ENCODE data around the gene NELFCD. TPM values are rescaled to one million over a fixed set of nuclear protein-coding genes. Genes with fewer than 3 reads are reported as not detected.

The NELFCD gene
- total RNA-seq, 4 donors from 2014 or later: 15.9 to 66.6 (median 41.3) TPM

GRCh38 chr20:59014680-59015389, 33.8 kb downstream of the NELFCD start:
- no peak overlapping the region for H3K4me3 ChIP-seq
- no peak overlapping the region for H3K27ac ChIP-seq
- DNase-seq: no peak
- no peaks in the 10 kb centered on the region for H3K27me3 ChIP-seq
- no peaks in the 10 kb centered on the region for H3K9me3 ChIP-seq
- intact Hi-C loops (cut with DNase I; ENCODE audit: low total_unique reads): no loop called here
- no peaks in the 10 kb centered on the region for H3K4me1 ChIP-seq
- no peaks in the 10 kb centered on the region for H3K36me3 ChIP-seq
- TF ChIP-seq CTCF (IDR thresholded peaks at IDR 0.05) (no peak), POLR2A (IDR thresholded peaks at IDR 0.05) (no peak)

- Histone ChIP-seq H3K9me3 (no peaks in the 10 kb centered on the region), H3K4me3 (no peak overlapping the region), H3K27ac (no peak overlapping the region), H3K36me3 (no peaks in the 10 kb centered on the region), H3K4me1 (no peaks in the 10 kb centered on the region), H3K27me3 (no peaks in the 10 kb centered on the region)
- DNase-seq: no peak
- TF ChIP-seq CTCF (IDR thresholded peaks at IDR 0.05) (no peak), POLR2A (IDR thresholded peaks at IDR 0.05) (no peak)
- intact Hi-C loops (cut with DNase I; ENCODE audit: low total_unique reads): no loop called here
Observed at GRCh38 chr20:59015411-59015810, 34.4 kb downstream of the NELFCD start.

- Histone ChIP-seq H3K4me1 (no peaks in the 10 kb centered on the region), H3K36me3 (no peaks in the 10 kb centered on the region), H3K27ac (no peak overlapping the region), H3K9me3 (no peaks in the 10 kb centered on the region), H3K4me3 (no peak overlapping the region), H3K27me3 (no peaks in the 10 kb centered on the region)
- DNase-seq: no peak
- intact Hi-C loops (cut with DNase I; ENCODE audit: low total_unique reads): no loop called here
- TF ChIP-seq CTCF (IDR thresholded peaks at IDR 0.05): no peak
Observed at GRCh38 chr20:59015812-59016711, 35.0 kb downstream of the NELFCD start.

GRCh38 chr20:59016795-59017492, 35.9 kb downstream of the NELFCD start:
- Histone ChIP-seq H3K4me3 (no peak overlapping the region), H3K27ac (no peak overlapping the region), H3K9me3 (no peaks in the 10 kb centered on the region), H3K27me3 (no peaks in the 10 kb centered on the region), H3K4me1 (no peaks in the 10 kb centered on the region), H3K36me3 (no peaks in the 10 kb centered on the region)
- no peak for TF ChIP-seq POLR2A (IDR thresholded peaks at IDR 0.05)
- TF ChIP-seq CTCF (IDR thresholded peaks at IDR 0.05): no peak
- no peak for DNase-seq
- intact Hi-C loops (cut with DNase I; ENCODE audit: low total_unique reads): no loop called here
